ENCODE measurements around the gene SMARCE1.

DNA sequence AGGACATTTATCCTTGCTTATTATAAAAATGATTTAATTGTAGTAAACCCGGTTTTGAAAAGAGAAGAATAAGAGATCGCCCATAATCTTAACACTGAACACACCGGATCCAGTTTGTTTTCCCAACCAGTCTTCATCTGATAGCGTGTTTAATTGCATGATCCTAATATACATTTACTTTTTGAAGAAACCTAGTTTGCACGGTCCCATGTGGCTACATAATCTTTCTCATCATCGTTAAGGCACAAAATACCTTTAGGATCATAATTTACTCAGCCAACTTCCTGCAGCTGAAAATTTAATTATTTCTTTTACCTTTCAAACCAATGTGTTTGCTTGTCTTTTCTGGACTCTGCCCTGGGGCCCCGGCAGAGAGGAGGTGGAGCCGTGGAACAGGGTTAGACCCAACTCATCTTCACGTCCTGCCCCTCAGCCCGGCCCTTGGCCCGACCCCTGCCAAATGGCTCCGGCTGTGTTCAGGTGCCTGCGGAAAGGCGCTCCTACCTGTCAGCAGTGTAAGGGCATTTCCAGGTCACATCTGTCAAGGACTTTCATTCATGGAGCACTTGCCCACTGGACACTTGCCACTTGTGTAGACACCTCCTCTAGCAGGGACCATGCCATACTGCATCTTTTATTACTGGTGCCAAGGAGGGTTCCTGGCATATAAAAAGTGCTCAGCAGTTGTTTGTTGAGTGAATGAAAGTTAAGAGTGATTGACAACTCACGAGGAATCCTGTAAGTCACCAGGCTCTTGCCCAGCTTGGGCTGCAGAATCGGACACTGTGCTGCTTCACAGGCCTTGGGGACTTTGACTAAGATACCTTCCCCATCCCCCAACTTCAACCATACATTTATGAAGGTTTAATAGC, 28.6 kb downstream of the SMARCE1 start:
- no peak for TF ChIP-seq POLR2AphosphoS5 (IDR thresholded peaks at IDR 0.05; ENCODE audit: low read depth, low read length)
- no peak for TF ChIP-seq SIN3A (IDR thresholded peaks at IDR 0.05; ENCODE audit: borderline replicate concordance, insufficient read depth, low read length)
- TF ChIP-seq, protein P1, sequence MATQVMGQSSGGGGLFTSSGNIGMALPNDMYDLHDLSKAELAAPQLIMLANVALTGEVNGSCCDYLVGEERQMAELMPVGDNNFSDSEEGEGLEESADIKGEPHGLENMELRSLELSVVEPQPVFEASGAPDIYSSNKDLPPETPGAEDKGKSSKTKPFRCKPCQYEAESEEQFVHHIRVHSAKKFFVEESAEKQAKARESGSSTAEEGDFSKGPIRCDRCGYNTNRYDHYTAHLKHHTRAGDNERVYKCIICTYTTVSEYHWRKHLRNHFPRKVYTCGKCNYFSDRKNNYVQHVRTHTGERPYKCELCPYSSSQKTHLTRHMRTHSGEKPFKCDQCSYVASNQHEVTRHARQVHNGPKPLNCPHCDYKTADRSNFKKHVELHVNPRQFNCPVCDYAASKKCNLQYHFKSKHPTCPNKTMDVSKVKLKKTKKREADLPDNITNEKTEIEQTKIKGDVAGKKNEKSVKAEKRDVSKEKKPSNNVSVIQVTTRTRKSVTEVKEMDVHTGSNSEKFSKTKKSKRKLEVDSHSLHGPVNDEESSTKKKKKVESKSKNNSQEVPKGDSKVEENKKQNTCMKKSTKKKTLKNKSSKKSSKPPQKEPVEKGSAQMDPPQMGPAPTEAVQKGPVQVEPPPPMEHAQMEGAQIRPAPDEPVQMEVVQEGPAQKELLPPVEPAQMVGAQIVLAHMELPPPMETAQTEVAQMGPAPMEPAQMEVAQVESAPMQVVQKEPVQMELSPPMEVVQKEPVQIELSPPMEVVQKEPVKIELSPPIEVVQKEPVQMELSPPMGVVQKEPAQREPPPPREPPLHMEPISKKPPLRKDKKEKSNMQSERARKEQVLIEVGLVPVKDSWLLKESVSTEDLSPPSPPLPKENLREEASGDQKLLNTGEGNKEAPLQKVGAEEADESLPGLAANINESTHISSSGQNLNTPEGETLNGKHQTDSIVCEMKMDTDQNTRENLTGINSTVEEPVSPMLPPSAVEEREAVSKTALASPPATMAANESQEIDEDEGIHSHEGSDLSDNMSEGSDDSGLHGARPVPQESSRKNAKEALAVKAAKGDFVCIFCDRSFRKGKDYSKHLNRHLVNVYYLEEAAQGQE (IDR thresholded peaks at IDR 0.05; ENCODE audit: insufficient read depth in 1 of 2, low read depth in 2 of 2, low read length in 2 of 2): no peak
- no peak for TF ChIP-seq TAF1 (IDR thresholded peaks at IDR 0.05; ENCODE audit: borderline replicate concordance, insufficient read depth, low read length)

Measured in PFSK-1 (cell line).